Measurements from ENCODE around the gene ADAM23. TPM values are rescaled to one million over a fixed set of nuclear protein-coding genes. Genes with fewer than 3 reads are reported as not detected.

Gene ADAM23
- total and polyA plus RNA-seq, 2 of the 13 experiments (the other 11 are each of a cell fraction or from before 2014, with no cell fraction given) = 0.04 TPM; not detected in 1

GRCh38 chr2:206635015-206635414 is 191.7 kb downstream of the ADAM23 start:
- ChIA-PET POLR2A (no interaction called here), CTCF (ENCODE audit: low intra/inter-chr PET ratio, low total read pairs) (no interaction called here)
- FAIRE-seq (no peak), DNase-seq (ENCODE audit: low spot score) (no peak), ATAC-seq (no peak)
- Histone ChIP-seq H3K4me3 (replicated peaks in 1 of 3; ENCODE audit: insufficient read depth in 1 of 3, low read depth in 2 of 3, low read length in 3 of 3) (no peak overlapping the region), H3K4me1 (ENCODE audit: insufficient read depth, low read length) (no peaks in the 10 kb centered on the region), H3K4me2 (ENCODE audit: low read depth, low read length) (no peak overlapping the region), H3K27me3 (ENCODE audit: control insufficient read depth in 1 of 2, insufficient read depth in 2 of 2, low read length in 2 of 2) (no peaks in the 10 kb centered on the region), H3K79me2 (ENCODE audit: insufficient read depth, low read length) (no peaks in the 10 kb centered on the region), H3K27ac (ENCODE audit: extremely low read length, insufficient read depth, low read length) (no peak overlapping the region), H3K36me3 (replicated peaks in 1 of 2; ENCODE audit: control insufficient read depth in 1 of 2, insufficient read depth in 2 of 2, low read length in 2 of 2) (no peaks in the 10 kb centered on the region), H2AFZ (ENCODE audit: low read length) (no peak overlapping the region), H4K20me1 (ENCODE audit: insufficient read depth, low read length) (no peaks in the 10 kb centered on the region), H3K9me3 (ENCODE audit: low read length) (no peaks in the 10 kb centered on the region), H3K9ac (ENCODE audit: insufficient read depth, low read depth, low read length) (no peak overlapping the region)
- TF ChIP-seq HMGA1 (CRISPR knock-in tag; conservative IDR thresholded peaks at IDR 0.05) = no peak
- TF ChIP-seq, protein P1, sequence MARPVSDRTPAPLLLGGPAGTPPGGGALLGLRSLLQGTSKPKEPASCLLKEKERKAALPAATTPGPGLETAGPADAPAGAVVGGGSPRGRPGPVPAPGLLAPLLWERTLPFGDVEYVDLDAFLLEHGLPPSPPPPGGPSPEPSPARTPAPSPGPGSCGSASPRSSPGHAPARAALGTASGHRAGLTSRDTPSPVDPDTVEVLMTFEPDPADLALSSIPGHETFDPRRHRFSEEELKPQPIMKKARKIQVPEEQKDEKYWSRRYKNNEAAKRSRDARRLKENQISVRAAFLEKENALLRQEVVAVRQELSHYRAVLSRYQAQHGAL (CRISPR knock-in tag; IDR thresholded peaks at IDR 0.05; ENCODE audit: not compliant biosample characterization) = no peak
- no peak for TF ChIP-seq MTA1 (CRISPR knock-in tag; IDR thresholded peaks at IDR 0.05; ENCODE audit: borderline replicate concordance)
- in situ Hi-C loops (cut with HindIII; ENCODE audit: extremely low pct_ligation_motif_present, low pct_unique_long_range_greater_than_20kb) = no loop called here
- WGBS (ENCODE audit: low lambda C conversion rate) = 0% methylated on average over 1 of the region's 1 CpG
- no TSS peak for BruUV-seq (replicated peaks)
- intact Hi-C loops (cut with micrococcal nuclease; ENCODE audit: unreplicated experiment) = no loop called here

DNA sequence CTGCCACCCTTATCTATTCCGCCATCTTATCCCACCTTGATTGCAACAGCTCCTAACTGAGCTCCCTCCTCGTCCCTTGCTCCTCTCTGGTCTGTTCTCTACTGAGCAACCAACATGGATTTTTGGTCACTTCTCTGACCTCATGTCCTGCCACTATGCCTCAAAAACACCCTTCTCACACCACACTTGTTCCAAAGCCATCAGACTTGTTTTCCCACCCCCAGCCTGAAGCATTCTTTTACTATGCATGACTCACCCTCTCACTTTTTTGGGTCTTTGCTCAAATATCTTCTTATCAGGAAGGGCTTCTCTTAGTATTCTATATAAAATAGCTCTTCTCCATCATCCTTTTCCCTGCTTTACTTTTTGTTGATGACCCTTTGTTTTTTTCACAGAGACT is 196.3 kb downstream of the ADAM23 start:
- no peak for ATAC-seq
- Histone ChIP-seq H3K27ac (ENCODE audit: extremely low read length, insufficient read depth, low read length) (no peak overlapping the region), H3K4me2 (ENCODE audit: low read depth, low read length) (no peak overlapping the region), H3K27me3 (ENCODE audit: control insufficient read depth in 1 of 2, insufficient read depth in 2 of 2, low read length in 2 of 2) (no peaks in the 10 kb centered on the region), H2AFZ (ENCODE audit: low read length) (no peak overlapping the region), H4K20me1 (ENCODE audit: insufficient read depth, low read length) (no peaks in the 10 kb centered on the region), H3K79me2 (ENCODE audit: insufficient read depth, low read length) (no peaks in the 10 kb centered on the region), H3K9me3 (ENCODE audit: low read length) (no peaks in the 10 kb centered on the region), H3K9ac (ENCODE audit: insufficient read depth, low read depth, low read length) (no peak overlapping the region), H3K36me3 (replicated peaks in 1 of 2; ENCODE audit: control insufficient read depth in 1 of 2, insufficient read depth in 2 of 2, low read length in 2 of 2) (no peaks in the 10 kb centered on the region), H3K4me1 (ENCODE audit: insufficient read depth, low read length) (no peaks in the 10 kb centered on the region), H3K4me3 (replicated peaks in 1 of 3; ENCODE audit: insufficient read depth in 1 of 3, low read depth in 2 of 3, low read length in 3 of 3) (no peak overlapping the region)
- POLR2A ChIA-PET = no interaction called here
- no peak for TF ChIP-seq PAX8 (CRISPR knock-in tag; IDR thresholded peaks at IDR 0.05; ENCODE audit: borderline replicate concordance)
- TF ChIP-seq TBP (CRISPR knock-in tag; IDR thresholded peaks at IDR 0.05) = no peak
- TF ChIP-seq ATAD3A (CRISPR knock-in tag; IDR thresholded peaks at IDR 0.05) = no peak
- TF ChIP-seq TFE3 (CRISPR knock-in tag; IDR thresholded peaks at IDR 0.05) = no peak
- intact Hi-C loops (cut with micrococcal nuclease; ENCODE audit: unreplicated experiment) = no loop called here
- no peak for DNase-seq (ENCODE audit: low spot score)
- 0% methylated on average over 2 of the region's 2 CpGs for WGBS (ENCODE audit: low lambda C conversion rate)
- no TSS peak for BruUV-seq (replicated peaks)
- CTCF ChIA-PET (ENCODE audit: low intra/inter-chr PET ratio, low total read pairs) = no interaction called here
- in situ Hi-C loops (cut with HindIII; ENCODE audit: extremely low pct_ligation_motif_present, low pct_unique_long_range_greater_than_20kb) = no loop called here
- FAIRE-seq = no peak

All from HepG2 (cell line).